ENCODE data around the gene CDH2. TPM values are rescaled to one million over a fixed set of nuclear protein-coding genes. Genes with fewer than 3 reads are reported as not detected.

CDH2 gene
- total and polyA plus RNA-seq, 9 donors = 2.9 to 78.3 (median 11.2) TPM

DNA sequence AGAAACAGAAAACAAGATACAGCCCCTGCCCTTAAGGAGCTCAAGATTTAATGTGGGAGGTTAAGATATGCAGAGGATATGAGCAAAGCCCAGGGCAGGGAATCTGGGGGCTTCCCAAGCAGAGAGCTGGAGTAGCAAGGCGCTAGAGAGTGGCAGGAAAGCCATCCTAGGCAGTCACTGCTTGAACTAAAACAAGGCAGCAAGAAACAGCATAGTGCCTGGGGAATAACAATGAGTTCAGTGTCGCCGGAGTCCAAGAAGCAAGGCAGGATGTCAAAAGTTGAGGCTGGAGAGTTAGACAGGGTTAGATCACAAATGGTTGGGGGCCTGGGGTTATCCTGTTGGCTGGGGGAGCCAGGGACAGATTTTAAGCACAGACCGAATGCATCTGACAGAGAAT is 24.6 kb downstream of the CDH2 start:
- Histone ChIP-seq H3K27me3 (no peaks in the 10 kb centered on the region), H3K4me1 (ENCODE audit: insufficient read depth) (peaks cover 3% of the 10 kb centered on the region), H3K4me3 (no peak overlapping the region), H3K36me3 (no peaks in the 10 kb centered on the region), H3K9me3 (no peaks in the 10 kb centered on the region), H3K27ac (no peak overlapping the region)
- intact Hi-C loops (cut with DNase I) = no loop called here
- no peak for TF ChIP-seq EP300 (IDR thresholded peaks at IDR 0.05)
- TF ChIP-seq POLR2A (IDR thresholded peaks at IDR 0.05) = no peak
- no peak for TF ChIP-seq CTCF (IDR thresholded peaks at IDR 0.05)
- WGBS, 3 donors = 85 to 90% (median 88%) methylated on average over 4 of the region's 4 CpGs
- no peak for DNase-seq

DNA sequence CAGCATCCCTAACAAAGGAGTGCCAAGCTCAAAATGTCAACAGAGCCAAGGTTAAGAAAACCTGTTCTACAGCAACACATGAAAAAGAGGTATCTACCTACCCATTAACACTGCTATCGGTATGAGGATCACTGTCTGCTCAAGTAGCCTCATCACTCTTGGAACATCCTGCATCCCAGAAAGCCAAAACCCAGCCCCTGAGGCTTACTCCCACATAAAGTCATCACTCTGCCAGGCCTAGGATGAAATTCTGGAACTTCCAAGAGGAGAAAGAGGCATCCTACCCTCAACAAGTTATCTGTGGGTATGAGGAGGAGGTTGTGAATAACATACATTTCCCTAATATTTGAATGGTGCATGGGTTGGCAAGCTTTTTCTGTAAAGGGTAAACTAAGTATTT is 25.5 kb downstream of the CDH2 start:
- DNase-seq = no peak
- intact Hi-C loops (cut with DNase I) = no loop called here
- WGBS, 3 donors = 86 to 93% (median 92%) methylated on average over 1 of the region's 1 CpG
- Histone ChIP-seq H3K4me3 (no peak overlapping the region), H3K9me3 (no peaks in the 10 kb centered on the region), H3K27me3 (no peaks in the 10 kb centered on the region), H3K36me3 (no peaks in the 10 kb centered on the region), H3K4me1 (ENCODE audit: insufficient read depth) (peaks cover 3% of the 10 kb centered on the region), H3K27ac (no peak overlapping the region)
- no peak for TF ChIP-seq CTCF (IDR thresholded peaks at IDR 0.05)
- no peak for TF ChIP-seq POLR2A (IDR thresholded peaks at IDR 0.05)
- no peak for TF ChIP-seq EP300 (IDR thresholded peaks at IDR 0.05)

- intact Hi-C loops (cut with DNase I) = no loop called here
- Histone ChIP-seq H3K36me3 (no peaks in the 10 kb centered on the region), H3K4me3 (no peak overlapping the region), H3K27me3 (no peaks in the 10 kb centered on the region), H3K27ac (no peak overlapping the region), H3K9me3 (no peaks in the 10 kb centered on the region), H3K4me1 (ENCODE audit: insufficient read depth) (peaks cover 3% of the 10 kb centered on the region)
- 88 to 100% (median 91%) methylated on average over 1 of the region's 1 CpG for WGBS, 3 donors
- DNase-seq = no peak
- no peak for TF ChIP-seq POLR2A (IDR thresholded peaks at IDR 0.05)
- TF ChIP-seq EP300 (IDR thresholded peaks at IDR 0.05) = no peak
- no peak for TF ChIP-seq CTCF (IDR thresholded peaks at IDR 0.05)
Measured at GRCh38 chr18:28150925-28151324, 26.0 kb downstream of the CDH2 start.

- no peaks in the 10 kb centered on the region for H3K27me3 ChIP-seq
- H3K9me3 ChIP-seq = no peaks in the 10 kb centered on the region
- no peaks in the 10 kb centered on the region for H3K36me3 ChIP-seq
- no peak overlapping the region for H3K4me3 ChIP-seq
- no peak overlapping the region for H3K27ac ChIP-seq
- WGBS, 3 donors = 90 to 94% (median 90%) methylated on average over 14 of the region's 14 CpGs
- peaks cover 3% of the 10 kb centered on the region for H3K4me1 ChIP-seq (ENCODE audit: insufficient read depth)
- TF ChIP-seq EP300 (IDR thresholded peaks at IDR 0.05) (no peak), CTCF (IDR thresholded peaks at IDR 0.05) (no peak), POLR2A (IDR thresholded peaks at IDR 0.05) (no peak)
- no peak for DNase-seq
- intact Hi-C loops (cut with DNase I) = no loop called here
Measured at GRCh38 chr18:28149810-28150420, 27.0 kb downstream of the CDH2 start.

Data from ovary (tissue), 9 donors.